ENCODE measurements around the gene R3HDM4.

R3HDM4 gene

GRCh38 chr19:890831-891230, 22.2 kb downstream of the R3HDM4 start:
- TF ChIP-seq, protein P1, sequence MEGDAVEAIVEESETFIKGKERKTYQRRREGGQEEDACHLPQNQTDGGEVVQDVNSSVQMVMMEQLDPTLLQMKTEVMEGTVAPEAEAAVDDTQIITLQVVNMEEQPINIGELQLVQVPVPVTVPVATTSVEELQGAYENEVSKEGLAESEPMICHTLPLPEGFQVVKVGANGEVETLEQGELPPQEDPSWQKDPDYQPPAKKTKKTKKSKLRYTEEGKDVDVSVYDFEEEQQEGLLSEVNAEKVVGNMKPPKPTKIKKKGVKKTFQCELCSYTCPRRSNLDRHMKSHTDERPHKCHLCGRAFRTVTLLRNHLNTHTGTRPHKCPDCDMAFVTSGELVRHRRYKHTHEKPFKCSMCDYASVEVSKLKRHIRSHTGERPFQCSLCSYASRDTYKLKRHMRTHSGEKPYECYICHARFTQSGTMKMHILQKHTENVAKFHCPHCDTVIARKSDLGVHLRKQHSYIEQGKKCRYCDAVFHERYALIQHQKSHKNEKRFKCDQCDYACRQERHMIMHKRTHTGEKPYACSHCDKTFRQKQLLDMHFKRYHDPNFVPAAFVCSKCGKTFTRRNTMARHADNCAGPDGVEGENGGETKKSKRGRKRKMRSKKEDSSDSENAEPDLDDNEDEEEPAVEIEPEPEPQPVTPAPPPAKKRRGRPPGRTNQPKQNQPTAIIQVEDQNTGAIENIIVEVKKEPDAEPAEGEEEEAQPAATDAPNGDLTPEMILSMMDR (IDR thresholded peaks at IDR 0.05; ENCODE audit: insufficient read depth, low read depth, low read length, missing control alignments) = no peak
- no peak for DNase-seq (ENCODE audit: low read depth)

GRCh38 chr19:889662-890295, 23.2 kb downstream of the R3HDM4 start:
- TF ChIP-seq, protein P1 (IDR thresholded peaks at IDR 0.05; ENCODE audit: insufficient read depth, low read depth, low read length, missing control alignments) = no peak

More at GRCh38 chr19:890831-891230, 22.2 kb downstream of the R3HDM4 start:
- no peak overlapping the region for H3K4me3 ChIP-seq (ENCODE audit: low read depth, low read length)

DNA sequence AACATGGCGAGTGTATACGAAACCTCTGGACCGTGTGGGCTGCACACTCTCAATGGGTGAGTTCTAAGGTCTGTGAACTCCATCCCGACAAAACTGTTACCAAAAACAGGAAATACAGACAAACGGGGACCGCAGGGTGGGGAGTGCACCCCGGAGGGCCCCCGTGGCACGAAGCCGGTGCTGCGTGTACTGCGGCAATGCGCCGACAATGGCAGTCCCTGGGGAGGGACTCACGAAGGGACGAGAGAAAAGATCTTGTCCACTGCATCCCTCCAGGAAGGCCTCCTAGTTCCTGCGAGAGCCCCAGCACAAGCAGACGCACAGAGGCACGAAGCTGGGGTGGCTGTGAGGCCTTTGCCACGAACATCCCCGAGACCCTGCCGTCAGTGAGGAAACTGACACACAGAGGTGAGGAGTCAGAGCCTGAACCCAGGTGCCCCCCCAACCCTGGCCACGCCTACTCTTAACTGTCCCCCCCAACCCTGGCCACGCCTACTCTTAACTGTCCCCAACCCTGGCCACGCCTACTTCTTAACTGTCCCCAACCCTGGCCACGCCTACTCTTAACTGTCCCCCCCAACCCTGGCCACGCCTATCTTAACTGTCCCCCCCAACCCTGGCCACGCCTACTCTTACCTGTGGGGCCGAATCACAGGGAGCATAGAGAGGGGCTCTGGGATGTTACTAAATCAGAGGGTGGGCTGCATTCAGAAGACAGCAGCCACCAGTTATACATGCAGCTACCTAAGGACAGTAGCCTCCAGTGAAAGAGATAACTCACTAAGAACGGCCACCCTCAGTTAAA, 24.2 kb downstream of the R3HDM4 start:
- H3K4me3 ChIP-seq (ENCODE audit: low read depth, low read length) = no peak overlapping the region
- TF ChIP-seq, protein P1 (IDR thresholded peaks at IDR 0.05; ENCODE audit: insufficient read depth, low read depth, low read length, missing control alignments) = no peak
- peak; percentile 54 for DNase-seq (ENCODE audit: low read depth)

More at GRCh38 chr19:889662-890295, 23.2 kb downstream of the R3HDM4 start:
- H3K4me3 ChIP-seq (ENCODE audit: low read depth, low read length) = no peak overlapping the region
- no peak for DNase-seq (ENCODE audit: low read depth)

- no peak overlapping the region for H3K4me3 ChIP-seq (ENCODE audit: low read depth, low read length)
- TF ChIP-seq, protein P1 (IDR thresholded peaks at IDR 0.05; ENCODE audit: insufficient read depth, low read depth, low read length, missing control alignments) = no peak
Measured at GRCh38 chr19:887599-887998, 25.4 kb downstream of the R3HDM4 start.

DNA sequence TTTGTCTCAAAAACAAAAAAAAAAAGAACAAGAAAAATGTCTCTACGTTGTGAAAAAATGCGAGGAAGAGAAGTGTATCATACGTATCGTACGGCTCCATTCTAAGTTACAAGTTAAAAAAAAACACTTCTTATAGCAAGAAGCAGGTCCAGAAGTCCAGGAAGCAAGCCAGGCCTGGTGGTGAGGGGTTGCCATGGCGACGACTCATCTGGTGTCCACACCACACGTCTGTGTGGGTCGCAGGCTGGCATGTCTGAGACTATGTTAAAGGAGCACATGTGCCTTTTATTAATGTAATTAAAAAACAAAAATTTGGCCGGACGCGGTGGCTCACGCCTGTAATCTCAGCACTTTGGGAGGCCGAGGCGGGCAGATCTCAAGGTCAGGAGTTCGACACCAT, 25.9 kb downstream of the R3HDM4 start:
- DNase-seq (ENCODE audit: low read depth) = no peak
- TF ChIP-seq, protein P1 (IDR thresholded peaks at IDR 0.05; ENCODE audit: insufficient read depth, low read depth, low read length, missing control alignments) = no peak
- H3K4me3 ChIP-seq (ENCODE audit: low read depth, low read length) = no peak overlapping the region

More at GRCh38 chr19:887599-887998, 25.4 kb downstream of the R3HDM4 start:
- DNase-seq (ENCODE audit: low read depth) = no peak

DNA sequence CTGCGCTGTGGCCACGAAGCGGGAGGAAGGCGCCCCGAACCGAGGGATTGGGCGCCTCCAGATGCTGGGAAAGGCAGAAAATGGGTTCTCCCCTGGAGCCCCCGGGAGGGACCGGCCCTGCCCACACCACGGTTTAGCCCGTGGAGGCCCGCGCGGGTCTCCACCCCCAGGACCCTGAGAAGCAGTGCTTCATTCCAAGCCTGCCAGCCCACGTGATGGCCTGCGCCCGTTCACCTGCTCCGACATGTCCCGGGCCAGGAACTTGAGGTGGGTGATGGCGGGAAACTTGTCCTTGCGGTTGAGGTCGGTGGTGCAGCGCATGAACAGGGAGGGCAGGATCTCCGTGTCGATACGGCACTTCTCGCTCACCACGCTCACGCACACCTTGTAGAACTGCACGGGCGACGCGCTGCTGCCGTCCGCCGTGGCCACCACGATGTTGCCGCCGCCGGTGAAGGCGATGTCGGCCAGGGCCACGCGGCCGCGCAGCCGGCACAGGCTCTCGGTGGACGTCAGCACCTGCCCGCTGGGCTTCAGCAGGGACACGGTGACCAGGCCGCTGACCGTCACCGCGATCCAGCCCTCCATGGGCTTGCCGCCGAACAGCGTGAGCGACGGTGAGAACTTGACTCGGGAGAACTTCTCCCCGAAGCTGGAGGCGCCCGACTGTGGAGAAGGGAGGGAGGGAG, 27.3 kb downstream of the R3HDM4 start:
- no peak for DNase-seq (ENCODE audit: low read depth)
- no peak overlapping the region for H3K4me3 ChIP-seq (ENCODE audit: low read depth, low read length)
- TF ChIP-seq, protein P1 (IDR thresholded peaks at IDR 0.05; ENCODE audit: insufficient read depth, low read depth, low read length, missing control alignments) = no peak
